GM15510 (cell line): ENCODE results near the gene GATA5.

ENCODE experiments used
- POLR2A ChIP-seq: IDR thresholded peaks from 3 replicates; pipeline ENCODE4 v1.6.1; 2011; ENCODE audit warnings: borderline replicate concordance; ENCODE audit not compliant: insufficient read length; ENCODE audit errors: extremely low read depth

GATA5 gene

GRCh38 chr20:62508641-62509051 lies 32.9 kb upstream of the GATA5 start:
- no peak for TF ChIP-seq POLR2A

GRCh38 chr20:62507991-62508640 lies 32.3 kb upstream of the GATA5 start:
- TF ChIP-seq POLR2A, result no peak

- no peak for TF ChIP-seq POLR2A
Measured at GRCh38 chr20:62507323-62507722, 31.5 kb upstream of the GATA5 start.

- no peak for TF ChIP-seq POLR2A
Measured at GRCh38 chr20:62506791-62507190, 31.0 kb upstream of the GATA5 start.

GRCh38 chr20:62506087-62506486 lies 30.3 kb upstream of the GATA5 start:
- TF ChIP-seq POLR2A, result no peak

- TF ChIP-seq POLR2A, result no peak
Measured at GRCh38 chr20:62505337-62506045, 29.7 kb upstream of the GATA5 start.

- TF ChIP-seq POLR2A, result no peak
Measured at GRCh38 chr20:62504323-62504722, 28.5 kb upstream of the GATA5 start.

GRCh38 chr20:62503401-62504178 lies 27.8 kb upstream of the GATA5 start:
- no peak for TF ChIP-seq POLR2A

- no peak for TF ChIP-seq POLR2A
Measured at GRCh38 chr20:62502496-62503095, 26.8 kb upstream of the GATA5 start.

GRCh38 chr20:62501801-62502495 lies 26.2 kb upstream of the GATA5 start:
- TF ChIP-seq POLR2A, result no peak

GRCh38 chr20:62500237-62500864 lies 24.6 kb upstream of the GATA5 start:
- no peak for TF ChIP-seq POLR2A

- TF ChIP-seq POLR2A, result no peak
Measured at GRCh38 chr20:62499758-62500236, 24.0 kb upstream of the GATA5 start.

GRCh38 chr20:62498874-62499273 lies 23.1 kb upstream of the GATA5 start:
- no peak for TF ChIP-seq POLR2A
